HG03457 (cell line): ENCODE results near the gene ABCC3.

Source experiments
- ATAC-seq: cut with Tn5 transposase; IDR thresholded peaks from one replicate; pipeline ENCODE4 v1.9.1; 2021; ENCODE audit warnings: moderate number of reproducible peaks; ENCODE audit not compliant: unreplicated experiment

The ABCC3 gene, protein sequence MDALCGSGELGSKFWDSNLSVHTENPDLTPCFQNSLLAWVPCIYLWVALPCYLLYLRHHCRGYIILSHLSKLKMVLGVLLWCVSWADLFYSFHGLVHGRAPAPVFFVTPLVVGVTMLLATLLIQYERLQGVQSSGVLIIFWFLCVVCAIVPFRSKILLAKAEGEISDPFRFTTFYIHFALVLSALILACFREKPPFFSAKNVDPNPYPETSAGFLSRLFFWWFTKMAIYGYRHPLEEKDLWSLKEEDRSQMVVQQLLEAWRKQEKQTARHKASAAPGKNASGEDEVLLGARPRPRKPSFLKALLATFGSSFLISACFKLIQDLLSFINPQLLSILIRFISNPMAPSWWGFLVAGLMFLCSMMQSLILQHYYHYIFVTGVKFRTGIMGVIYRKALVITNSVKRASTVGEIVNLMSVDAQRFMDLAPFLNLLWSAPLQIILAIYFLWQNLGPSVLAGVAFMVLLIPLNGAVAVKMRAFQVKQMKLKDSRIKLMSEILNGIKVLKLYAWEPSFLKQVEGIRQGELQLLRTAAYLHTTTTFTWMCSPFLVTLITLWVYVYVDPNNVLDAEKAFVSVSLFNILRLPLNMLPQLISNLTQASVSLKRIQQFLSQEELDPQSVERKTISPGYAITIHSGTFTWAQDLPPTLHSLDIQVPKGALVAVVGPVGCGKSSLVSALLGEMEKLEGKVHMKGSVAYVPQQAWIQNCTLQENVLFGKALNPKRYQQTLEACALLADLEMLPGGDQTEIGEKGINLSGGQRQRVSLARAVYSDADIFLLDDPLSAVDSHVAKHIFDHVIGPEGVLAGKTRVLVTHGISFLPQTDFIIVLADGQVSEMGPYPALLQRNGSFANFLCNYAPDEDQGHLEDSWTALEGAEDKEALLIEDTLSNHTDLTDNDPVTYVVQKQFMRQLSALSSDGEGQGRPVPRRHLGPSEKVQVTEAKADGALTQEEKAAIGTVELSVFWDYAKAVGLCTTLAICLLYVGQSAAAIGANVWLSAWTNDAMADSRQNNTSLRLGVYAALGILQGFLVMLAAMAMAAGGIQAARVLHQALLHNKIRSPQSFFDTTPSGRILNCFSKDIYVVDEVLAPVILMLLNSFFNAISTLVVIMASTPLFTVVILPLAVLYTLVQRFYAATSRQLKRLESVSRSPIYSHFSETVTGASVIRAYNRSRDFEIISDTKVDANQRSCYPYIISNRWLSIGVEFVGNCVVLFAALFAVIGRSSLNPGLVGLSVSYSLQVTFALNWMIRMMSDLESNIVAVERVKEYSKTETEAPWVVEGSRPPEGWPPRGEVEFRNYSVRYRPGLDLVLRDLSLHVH (N-terminal part only)

DNA sequence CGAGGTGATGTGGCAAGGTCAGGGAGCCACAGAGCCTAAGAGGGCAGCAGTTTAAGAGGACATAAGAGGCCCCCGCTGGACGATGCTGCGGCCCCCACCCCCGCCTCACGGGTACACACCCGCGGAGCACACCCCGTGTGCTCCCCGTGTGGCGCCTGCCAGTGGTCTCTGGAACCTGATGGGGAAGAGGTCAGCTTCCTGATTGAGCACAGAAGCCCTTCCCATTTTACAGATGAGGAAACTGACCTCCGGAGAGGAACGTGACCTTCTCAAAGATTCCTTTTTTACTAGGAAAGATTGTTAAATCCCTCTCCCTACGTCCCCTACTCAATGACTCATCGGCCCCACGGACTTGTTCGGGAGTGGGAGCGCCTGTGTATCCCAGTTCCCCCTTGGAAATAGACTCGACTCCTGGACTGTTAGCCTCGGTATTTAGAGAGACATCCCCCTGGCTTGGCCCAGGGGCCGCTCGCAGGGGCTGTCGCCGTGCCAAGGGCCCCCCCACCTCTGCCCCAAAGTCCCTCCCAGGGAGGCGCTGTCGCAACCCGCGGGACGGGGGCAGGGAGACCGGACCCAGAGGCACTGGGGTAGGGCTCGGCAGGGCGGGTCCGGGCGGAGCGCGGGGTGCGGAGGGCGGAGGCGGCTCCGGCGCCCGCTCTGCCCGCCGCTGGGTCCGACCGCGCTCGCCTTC is at the start of gene ABCC3:
ABCC3 (plus strand) TSS at position 658 of the 691 bp plus-strand sequence. CDS start 56 bp downstream, outside the sequence.
- ATAC-seq = no peak

GRCh38 chr17:50585346-50585745 is 49.3 kb upstream of the ABCC3 start:
- no peak for ATAC-seq

DNA sequence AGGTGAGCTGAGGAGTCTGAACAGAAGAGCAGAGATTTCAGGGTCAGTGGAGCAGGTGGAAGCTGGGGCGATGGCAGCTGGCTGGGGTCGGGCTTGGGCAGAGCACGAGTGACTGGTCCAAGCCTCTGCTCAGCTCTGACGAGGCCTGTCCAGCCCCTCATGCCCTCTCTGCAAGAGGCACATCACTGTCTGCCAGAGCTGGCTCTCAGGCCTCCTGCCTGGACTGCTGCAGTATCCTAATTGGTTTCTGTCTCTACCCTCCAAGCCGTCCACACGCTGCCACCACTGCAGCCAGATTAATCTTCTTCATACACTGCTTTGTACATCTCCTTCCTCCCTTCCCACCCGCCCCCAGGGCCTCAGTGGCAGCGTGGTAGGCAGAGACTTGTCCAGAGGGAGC is 48.8 kb upstream of the ABCC3 start:
- ATAC-seq = no peak

- ATAC-seq = no peak
Measured at GRCh38 chr17:50586421-50587247, 48.0 kb upstream of the ABCC3 start.

GRCh38 chr17:50587571-50587970 is 47.1 kb upstream of the ABCC3 start:
- no peak for ATAC-seq

DNA sequence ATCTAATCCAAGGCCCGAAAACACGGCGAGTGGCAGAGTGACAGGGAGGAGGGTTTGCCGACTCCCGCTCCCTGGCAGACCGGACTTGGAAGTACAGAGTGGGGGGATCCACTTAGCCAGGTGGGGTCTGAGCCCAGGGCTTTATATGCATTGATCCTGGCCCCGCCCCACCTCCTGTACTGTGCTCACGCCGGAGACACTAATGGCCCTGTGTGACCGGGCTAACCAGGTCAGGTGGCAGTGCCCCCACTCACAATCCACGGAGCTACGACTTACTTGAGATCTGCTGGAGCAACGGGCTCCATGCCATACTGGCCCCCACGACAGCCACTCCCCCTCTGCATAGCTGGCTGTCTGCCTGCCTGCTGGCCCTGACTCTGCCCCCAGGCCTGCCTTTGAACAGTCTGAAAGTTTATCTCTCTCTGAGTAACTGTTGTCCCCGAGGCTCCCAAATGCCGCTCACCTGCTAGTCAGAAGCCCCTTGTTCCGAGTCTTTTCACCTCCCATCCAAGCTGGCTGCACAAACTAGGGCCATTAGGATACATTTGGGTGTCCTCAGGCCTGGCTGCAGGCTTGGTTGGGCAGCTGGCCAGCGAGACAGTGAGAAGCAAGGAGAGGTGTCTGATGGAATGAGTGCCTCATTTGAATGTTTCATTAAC is 46.2 kb upstream of the ABCC3 start:
- no peak for ATAC-seq

GRCh38 chr17:50589095-50589705 is 45.5 kb upstream of the ABCC3 start:
- no peak for ATAC-seq

DNA sequence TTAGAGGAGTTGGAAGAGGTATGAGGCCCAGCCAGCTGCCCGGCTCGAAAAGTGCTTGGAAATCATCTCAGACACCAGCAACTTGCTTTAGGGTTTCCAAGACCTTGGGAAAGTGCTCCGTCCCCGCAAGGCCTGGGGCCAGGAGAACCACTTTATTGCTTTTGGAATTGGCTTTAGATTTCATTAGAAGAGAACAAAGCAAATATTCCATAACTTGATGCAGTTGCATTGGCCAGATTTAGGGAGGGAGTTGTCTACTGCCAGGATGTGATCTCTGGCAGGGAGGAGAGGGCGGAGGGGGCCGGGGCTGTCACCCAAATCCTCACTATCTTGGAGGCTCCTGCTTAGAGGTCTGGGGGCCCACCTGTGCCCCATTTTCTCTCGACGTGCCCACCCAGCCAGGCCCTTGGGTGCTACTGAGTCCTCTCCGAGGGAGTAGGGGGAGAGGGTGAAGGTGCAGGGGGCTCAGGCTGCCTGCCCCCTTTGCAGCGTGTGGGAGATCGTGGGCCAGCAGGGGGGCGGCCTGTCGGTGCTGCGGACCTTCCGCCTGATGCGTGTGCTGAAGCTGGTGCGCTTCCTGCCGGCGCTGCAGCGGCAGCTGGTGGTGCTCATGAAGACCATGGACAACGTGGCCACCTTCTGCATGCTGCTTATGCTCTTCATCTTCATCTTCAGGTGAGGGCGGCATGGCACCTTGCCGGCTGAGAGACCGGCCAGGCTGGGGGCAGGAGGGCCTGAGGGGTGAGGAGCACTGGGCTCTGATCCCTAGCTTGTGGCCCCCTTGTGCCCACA is 43.5 kb upstream of the ABCC3 start:
- no peak for ATAC-seq

DNA sequence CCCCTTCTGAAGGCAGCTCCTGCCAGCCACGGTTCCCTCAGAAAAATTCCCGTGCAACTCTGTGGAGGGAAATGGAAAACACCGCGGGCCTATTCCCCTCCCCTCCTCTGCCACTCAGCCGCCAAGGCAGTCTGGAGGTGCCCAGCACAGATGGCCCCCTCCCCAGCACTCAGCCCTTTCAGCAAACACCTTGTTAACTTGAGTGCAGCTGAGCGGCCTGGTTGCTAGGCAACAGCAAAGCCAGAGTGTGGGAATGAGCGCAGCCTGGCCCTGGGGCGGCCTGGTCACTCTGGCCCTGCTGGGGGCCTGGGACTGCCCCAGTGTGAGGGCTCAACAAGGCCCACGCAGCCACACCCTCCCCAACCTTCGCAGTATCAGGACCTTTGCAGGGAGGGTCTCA is 41.4 kb upstream of the ABCC3 start:
- no peak for ATAC-seq

- ATAC-seq = no peak
Measured at GRCh38 chr17:50594128-50594823, 40.4 kb upstream of the ABCC3 start.

GRCh38 chr17:50594892-50595291 is 39.8 kb upstream of the ABCC3 start:
- ATAC-seq = no peak

DNA sequence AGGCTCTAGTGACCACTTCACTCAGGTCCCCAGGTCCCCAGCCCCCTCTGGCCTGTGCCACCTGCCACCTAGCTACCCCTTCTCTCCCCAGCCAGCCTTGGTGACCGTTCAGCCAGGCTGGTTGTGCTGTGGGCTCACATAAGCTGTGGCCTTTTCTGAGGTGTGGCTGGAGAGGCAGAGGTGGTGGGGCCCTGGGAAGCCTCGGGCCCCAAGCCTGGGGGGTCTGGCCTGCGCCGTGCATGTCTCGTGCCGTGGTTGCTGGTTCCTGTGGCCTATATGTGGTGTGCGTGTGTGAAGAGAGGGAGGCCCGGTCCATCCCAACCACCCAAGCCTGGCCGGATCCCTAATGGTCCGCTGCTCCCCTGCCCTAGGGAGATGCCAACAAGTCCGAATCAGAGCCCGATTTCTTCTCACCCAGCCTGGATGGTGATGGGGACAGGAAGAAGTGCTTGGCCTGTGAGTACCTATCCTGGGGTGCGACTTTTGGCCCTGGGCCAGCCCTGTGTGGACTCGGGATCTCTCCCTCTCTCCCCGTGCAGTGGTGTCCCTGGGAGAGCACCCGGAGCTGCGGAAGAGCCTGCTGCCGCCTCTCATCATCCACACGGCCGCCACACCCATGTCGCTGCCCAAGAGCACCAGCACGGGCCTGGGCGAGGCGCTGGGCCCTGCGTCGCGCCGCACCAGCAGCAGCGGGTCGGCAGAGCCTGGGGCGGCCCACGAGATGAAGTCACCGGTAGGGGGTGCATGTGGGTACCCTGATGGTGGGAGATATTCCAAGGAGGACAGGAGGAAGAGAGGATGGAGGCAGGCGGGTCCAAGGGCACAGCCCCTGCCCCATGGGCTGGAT is 38.3 kb upstream of the ABCC3 start:
- ATAC-seq = no peak

GRCh38 chr17:50598487-50598886 is 36.2 kb upstream of the ABCC3 start:
- ATAC-seq = no peak

GRCh38 chr17:50599606-50600005 is 35.1 kb upstream of the ABCC3 start:
- ATAC-seq = no peak

GRCh38 chr17:50601823-50602375 is 32.8 kb upstream of the ABCC3 start:
- ATAC-seq = no peak

DNA sequence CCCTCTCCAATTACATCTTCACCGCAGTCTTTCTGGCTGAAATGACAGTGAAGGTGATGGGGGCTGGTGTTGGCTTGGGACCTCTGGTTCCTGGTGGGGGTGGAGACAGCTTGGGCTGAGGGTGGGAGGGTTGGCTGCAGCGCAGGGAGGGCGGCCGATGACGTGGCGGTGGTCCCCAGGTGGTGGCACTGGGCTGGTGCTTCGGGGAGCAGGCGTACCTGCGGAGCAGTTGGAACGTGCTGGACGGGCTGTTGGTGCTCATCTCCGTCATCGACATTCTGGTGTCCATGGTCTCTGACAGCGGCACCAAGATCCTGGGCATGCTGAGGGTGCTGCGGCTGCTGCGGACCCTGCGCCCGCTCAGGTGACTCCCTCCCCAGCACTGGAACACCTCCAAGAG is 31.8 kb upstream of the ABCC3 start:
- no peak for ATAC-seq
